COR-L47 (cell line): Measurements from ENCODE around the gene CD58.

Experiments used
- DNase-seq: peaks from one replicate; lab custom pipeline; 2025; lab: John Stamatoyannopoulos, UW

The CD58 gene

DNA sequence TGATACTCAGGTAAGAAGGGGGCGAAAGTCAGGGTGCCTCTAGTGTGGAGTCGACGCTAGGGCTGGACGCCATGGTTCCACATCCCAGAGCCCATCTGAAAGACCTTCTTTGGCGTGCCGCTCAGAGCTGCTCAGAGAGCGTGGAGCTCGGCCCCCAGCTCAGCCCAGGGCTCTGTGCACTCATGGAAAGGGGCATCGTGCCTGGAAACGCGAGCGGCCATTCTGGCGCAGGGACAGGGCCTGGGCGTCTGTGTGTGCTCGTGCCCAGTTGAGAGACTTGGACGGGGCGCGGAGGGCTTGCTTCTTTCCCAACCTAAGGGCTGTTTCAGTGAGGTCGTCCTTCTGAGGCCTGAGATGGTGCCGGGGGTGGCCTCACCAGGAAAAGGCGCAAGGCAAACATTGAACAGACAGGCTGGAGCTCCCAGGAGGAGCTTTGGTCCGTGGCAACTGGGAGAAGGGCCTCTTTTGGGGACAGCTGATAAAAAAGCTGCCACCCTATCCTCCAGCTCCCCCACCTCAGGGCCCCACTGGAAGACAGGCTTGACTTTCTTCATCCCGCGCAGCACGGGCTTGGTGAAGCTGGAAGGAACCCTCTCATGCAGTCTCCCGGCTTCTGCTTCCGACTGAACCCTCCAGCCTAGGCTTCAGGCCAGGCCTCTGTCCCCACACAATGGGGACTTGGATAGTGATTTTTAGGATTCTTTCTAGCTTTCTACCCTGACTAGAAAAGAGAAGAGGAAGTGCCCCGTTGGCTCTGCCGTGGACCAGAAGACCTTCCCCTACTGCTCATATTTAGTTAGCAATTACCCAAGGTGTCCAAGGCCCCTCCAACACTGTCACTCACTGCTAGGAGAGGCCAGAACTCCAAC, 77.1 kb downstream of the CD58 start:
- DNase-seq = no peak

DNA sequence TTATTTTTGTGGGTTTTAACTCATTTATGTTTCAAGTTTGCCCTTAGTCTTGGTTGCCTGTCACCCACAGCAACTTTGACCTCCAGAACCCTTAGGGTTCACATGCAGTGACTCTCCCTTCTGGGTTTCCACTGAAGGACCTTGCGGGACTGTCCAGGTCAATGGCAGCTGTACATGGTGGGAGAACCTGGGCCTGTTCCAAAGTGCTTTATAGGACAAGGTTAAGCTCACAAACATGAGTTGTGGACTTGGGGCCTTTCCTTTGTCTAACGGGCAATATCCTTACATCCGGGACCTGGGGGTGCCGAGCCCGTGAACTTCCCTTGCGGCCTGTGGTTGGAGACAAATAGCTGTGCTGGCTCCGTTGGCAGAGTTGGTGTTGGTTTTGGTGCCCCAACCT, 77.8 kb downstream of the CD58 start:
- DNase-seq = no peak

DNA sequence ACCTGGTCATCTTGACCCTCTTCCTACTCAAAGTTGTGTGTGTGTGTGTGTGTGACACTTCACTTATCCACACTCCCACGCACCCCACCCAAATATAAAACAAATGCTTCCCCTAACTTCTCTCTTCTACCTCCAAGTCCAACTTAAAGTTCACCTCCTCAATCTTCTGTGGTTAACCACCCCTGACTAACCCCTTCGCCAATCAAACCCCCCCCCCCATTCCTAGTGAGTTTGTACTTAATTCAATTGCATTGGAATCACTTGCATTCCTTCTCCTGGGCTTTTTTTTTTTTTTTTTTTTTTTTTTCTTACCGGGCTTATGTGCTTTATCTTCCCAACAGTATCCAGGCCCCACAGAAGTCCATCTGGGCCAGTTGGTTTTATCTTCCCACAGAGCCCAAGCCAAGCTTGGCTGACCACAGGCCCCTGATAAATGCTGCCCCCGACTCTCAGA, 78.4 kb downstream of the CD58 start:
- no peak for DNase-seq

GRCh38 chr1:116491700-116492357, 79.0 kb downstream of the CD58 start:
- DNase-seq = peak; percentile 2

- DNase-seq = no peak
Measured at GRCh38 chr1:116490588-116490987, 80.2 kb downstream of the CD58 start.

DNA sequence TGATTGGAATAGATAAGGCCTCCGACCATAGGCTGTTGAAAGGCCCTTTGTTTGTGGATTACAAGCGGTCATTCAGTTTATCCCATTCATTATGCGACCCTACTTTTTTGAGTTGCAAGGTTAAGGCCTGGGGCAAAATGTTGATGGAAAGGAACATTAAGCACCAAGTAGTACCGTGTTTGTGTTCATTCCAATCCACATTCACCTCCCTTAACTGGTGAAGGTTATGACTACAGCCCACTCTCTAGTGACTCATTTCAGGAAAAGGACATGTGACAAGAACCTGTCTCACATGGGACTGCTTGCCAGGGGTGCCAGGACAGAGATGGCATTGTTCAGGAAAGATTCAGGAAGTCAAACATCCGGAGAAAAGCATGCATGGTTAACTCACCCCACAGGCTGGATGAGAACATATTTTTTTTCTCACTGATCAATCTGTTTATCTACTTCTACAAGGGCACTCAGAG, 81.6 kb downstream of the CD58 start:
- no peak for DNase-seq

GRCh38 chr1:116488071-116488470, 82.8 kb downstream of the CD58 start:
- no peak for DNase-seq

DNA sequence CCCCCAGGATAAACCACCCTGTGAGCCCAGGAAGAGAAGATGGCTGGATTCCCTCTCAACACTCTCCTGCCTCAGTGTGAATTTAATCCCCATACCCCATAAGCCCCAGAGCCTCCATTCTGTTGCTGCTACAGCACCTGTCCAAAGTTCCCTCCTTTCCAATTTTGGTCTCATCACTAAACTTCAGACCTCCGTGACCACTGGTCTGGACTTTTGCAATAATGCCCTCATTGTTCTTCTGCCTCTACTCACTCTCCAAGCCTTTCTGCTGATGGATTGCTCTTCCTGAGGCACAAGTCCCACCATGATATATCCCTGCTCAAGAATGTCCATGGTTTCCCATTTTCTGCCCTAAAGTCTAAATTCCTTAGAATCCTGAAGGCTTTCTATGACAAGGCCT, 83.2 kb downstream of the CD58 start:
- no peak for DNase-seq

DNA sequence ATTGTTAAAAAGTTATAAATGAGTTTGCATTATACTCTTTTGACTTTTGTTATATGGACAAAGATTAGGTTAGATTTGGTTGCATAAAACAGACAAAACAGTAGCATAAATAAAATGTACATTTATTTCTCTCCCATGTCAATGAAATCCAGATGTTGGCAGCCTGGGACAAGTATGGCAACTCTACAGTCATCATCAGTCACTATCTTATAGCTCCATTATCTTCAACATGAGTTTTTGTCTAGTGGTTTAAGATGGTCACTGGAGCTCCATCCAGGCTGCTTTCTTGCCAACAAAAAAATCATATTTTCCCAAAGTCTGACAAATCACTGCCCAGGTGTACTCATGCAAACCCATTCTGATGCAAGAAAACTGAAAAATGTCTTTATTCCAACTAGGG, 83.8 kb downstream of the CD58 start:
- DNase-seq = no peak

DNA sequence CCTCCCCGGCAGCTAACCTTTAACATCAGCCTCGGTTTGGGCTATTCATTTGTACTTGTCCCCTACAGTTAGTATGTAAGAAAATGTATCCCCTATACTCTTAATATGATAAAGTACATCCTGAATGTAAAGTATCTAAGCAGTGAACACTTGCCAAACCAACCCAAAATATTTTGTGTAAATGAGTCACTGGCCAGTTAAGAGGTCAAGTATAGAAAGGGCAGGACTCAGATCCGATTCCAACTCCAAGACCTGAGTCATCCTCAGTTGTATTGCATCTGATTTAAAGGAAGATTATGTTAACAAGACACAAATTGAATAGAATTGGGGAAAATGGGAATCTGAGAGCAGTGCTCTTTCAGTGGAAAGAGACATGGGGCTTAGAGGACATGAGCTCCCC, 84.4 kb downstream of the CD58 start:
- no peak for DNase-seq

- DNase-seq = no peak
Measured at GRCh38 chr1:116485976-116486375, 84.8 kb downstream of the CD58 start.

- DNase-seq = peak; percentile 90
Measured at GRCh38 chr1:116485071-116485735, 85.6 kb downstream of the CD58 start.

- DNase-seq = no peak
Measured at GRCh38 chr1:116483481-116484309, 87.1 kb downstream of the CD58 start.

DNA sequence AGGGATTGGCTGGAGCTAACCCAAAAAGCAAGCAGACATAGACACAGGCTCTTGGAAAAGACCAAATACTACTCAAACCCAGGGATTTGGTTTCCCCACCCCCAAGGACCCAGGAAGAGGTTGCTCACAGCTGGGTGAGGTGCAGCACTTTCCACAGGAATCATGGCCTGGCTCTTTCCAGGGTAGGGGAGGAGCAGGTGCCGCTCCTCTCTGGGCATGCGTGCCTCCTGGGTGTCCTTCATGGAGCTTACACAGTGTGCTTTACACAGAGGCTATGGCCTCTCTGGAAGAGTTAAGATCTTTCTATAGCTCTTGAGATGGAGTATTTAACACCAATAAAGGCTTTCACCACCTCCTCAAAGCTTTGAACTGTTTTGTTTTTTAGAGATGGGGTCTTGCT, 88.3 kb downstream of the CD58 start:
- DNase-seq = no peak

DNA sequence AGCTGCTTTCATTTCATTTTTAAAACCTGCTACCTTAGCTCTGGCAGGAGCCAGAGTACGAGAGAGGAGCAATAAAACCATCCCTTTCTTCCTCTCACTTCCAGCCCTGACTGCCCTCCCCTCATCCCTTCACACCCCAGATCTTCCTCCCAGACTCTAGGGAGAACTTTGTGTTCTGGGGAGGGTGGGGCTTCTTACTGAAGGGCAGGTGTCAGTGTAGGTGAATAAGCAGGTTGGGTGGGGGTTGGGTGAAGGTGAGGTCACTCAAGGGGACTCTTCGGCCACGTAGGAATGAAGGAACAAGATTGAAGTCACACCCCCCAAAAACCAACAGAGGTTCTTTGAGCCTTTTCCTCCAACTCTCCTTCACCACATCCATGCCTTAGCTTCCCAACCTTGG, 88.9 kb downstream of the CD58 start:
- no peak for DNase-seq

- no peak for DNase-seq
Measured at GRCh38 chr1:116478621-116479020, 92.2 kb downstream of the CD58 start.

GRCh38 chr1:116477429-116477828, 93.4 kb downstream of the CD58 start:
- no peak for DNase-seq

DNA sequence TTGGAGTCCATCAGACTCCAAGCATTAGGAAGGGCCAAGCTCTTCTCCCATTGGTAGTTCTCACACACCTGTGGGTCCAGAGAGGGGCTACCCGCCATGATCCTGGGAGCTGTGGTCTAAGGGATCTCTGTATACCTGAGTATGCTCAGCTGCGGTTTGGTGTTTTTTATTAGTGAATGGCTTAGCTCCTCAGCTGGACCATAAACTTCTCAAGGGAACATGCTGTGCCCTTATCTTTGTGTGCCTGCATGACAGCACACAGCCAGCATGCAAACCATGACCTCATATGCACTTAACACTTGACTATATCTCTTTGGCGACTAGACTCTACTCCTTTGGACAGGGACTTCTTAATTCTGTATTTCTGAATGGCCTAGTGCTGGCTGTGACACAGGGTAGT, 94.5 kb downstream of the CD58 start:
- DNase-seq = no peak

DNA sequence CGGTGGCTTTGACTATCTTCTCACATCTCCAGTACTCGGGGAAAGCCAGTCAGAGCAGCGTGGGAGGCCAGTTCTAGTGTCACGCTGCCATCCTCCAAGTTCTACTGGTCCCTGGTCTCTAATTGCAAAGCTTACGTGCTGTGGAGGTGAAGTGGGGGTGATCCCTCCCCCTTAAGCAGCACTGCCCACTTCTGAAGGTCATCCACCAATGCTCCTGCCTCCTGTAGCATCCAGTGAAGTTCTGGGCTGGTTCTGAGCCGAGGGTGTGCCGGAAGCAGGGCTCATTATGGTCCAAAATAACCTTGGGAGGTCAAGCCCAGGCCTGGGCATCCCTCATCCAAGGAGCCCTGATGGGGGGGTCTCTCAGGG, 95.0 kb downstream of the CD58 start:
- no peak for DNase-seq

DNA sequence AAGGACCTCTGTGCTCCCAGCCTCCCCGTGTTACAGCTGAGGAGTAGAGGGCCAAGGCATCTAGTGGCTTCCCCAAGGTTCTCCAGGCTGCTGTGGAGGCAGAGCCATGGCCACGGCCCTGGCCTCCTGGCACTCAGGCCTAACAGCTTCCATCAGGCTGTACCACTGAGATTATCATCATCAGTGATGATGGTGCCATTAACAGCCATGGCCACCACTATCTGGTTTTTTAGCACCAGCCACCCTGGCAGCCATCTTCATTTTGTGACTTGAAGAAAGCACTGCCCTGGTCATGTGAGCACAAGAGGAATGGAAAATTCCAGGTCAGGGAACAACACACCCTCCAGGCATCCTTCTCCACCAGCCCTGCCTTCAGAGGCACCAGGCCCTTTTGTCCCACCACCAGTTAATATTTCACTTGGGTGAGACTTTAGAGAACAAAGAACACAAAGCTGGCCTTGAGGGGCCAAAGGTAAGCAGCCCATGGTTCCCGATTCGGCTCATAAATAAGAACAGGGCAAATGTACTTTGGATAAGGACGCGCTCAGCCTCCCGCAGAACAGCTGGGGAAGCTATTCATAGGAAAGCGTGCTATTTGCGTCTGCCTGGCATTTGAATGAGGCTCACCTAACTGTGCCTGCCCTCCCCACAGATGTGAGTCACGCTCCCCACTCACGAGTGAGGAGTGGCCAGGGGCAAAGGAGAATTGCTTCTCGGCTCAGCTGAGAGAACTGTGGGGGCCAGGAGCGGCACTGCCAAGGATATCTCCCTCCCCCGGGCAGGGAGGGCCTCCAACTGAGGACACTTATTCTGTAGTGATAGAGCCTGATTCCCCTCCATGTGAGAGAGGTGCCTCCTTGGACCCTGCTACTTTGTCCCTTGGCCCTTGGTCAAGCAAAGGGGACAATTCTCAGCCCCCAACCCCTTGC, 95.6 kb downstream of the CD58 start:
- no peak for DNase-seq

GRCh38 chr1:116472431-116472961, 98.3 kb downstream of the CD58 start:
- DNase-seq = peak; percentile 79
